ENCODE results near the gene CLEC4E.
"Not testable (repeated sequence)": the region's sequence is repeated elsewhere in the genome, so short reads cannot be mapped to it uniquely, and the experiment has no call there.

CLEC4E gene

GRCh38 chr12:8572507-8572906 is 31.8 kb upstream of the CLEC4E start:
- no peak for DNase-seq
- H3K27ac ChIP-seq = no peak overlapping the region
- no peak overlapping the region for H3K4me3 ChIP-seq (ENCODE audit: low read depth, low read length)
- H3K9me3 ChIP-seq (ENCODE audit: severe bottlenecking) = no peaks in the 10 kb centered on the region
- no peaks in the 10 kb centered on the region for H3K27me3 ChIP-seq (ENCODE audit: insufficient read depth, low read depth, severe bottlenecking)
- no peaks in the 10 kb centered on the region for H3K36me3 ChIP-seq
- TF ChIP-seq, protein P1, sequence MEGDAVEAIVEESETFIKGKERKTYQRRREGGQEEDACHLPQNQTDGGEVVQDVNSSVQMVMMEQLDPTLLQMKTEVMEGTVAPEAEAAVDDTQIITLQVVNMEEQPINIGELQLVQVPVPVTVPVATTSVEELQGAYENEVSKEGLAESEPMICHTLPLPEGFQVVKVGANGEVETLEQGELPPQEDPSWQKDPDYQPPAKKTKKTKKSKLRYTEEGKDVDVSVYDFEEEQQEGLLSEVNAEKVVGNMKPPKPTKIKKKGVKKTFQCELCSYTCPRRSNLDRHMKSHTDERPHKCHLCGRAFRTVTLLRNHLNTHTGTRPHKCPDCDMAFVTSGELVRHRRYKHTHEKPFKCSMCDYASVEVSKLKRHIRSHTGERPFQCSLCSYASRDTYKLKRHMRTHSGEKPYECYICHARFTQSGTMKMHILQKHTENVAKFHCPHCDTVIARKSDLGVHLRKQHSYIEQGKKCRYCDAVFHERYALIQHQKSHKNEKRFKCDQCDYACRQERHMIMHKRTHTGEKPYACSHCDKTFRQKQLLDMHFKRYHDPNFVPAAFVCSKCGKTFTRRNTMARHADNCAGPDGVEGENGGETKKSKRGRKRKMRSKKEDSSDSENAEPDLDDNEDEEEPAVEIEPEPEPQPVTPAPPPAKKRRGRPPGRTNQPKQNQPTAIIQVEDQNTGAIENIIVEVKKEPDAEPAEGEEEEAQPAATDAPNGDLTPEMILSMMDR (IDR thresholded peaks at IDR 0.05; ENCODE audit: low read depth, low read length) = no peak

GRCh38 chr12:8566525-8566924 is 25.8 kb upstream of the CLEC4E start:
- Histone ChIP-seq H3K36me3 (no peaks in the 10 kb centered on the region), H3K9me3 (ENCODE audit: severe bottlenecking) (peaks cover 3% of the 10 kb centered on the region), H3K27me3 (ENCODE audit: insufficient read depth, low read depth, severe bottlenecking) (no peaks in the 10 kb centered on the region), H3K4me3 (ENCODE audit: low read depth, low read length) (no peak overlapping the region), H3K27ac (no peak overlapping the region)
- TF ChIP-seq, protein P1 (IDR thresholded peaks at IDR 0.05; ENCODE audit: low read depth, low read length) = no peak
- no peak for DNase-seq

DNA sequence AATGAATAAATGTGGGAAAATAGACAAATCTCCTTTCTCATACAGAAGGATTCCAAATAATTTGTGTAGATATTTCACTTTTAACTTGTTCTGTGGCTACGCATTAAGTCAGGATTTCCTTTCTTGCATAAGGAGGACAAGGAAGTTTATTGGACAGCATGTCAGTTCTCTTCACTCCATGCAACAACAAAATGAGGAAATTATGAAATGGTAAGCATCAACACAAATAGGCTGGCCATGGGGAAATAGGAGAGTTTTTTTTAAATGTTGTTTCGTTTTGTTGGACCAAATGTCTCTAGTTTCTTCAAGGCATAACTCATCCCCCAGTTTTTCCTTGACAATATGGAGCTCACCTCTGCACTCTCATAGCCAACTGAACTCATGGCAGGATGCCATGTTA is 25.3 kb upstream of the CLEC4E start:
- not testable (repeated sequence) for H3K36me3 ChIP-seq; DNase-seq; H3K27ac ChIP-seq; H3K9me3 ChIP-seq (ENCODE audit: severe bottlenecking); H3K4me3 ChIP-seq (ENCODE audit: low read depth, low read length); H3K27me3 ChIP-seq (ENCODE audit: insufficient read depth, low read depth, severe bottlenecking)

DNA sequence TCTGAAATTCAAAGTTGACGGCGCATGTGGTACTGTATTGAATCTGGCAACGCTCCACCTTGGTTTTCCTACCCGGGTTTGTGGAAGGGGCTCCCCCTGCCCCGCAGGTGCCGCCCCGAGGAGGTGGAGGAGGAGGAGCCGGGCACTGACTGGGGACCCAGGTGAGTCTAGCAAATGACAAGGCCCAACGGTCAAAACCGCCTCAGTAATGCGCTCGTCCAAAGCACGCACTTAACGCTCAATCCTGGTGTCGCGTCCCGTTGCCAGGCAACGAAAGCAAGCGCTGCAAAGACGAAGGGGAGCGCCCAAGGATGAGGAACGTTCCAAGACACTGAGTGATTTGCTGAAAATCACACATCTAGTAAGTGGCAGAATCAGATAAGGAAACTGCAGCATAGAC is 24.0 kb upstream of the CLEC4E start:
- Histone ChIP-seq H3K36me3 (no peaks in the 10 kb centered on the region), H3K9me3 (ENCODE audit: severe bottlenecking) (peaks cover 3% of the 10 kb centered on the region), H3K27ac (no peak overlapping the region), H3K27me3 (ENCODE audit: insufficient read depth, low read depth, severe bottlenecking) (no peaks in the 10 kb centered on the region), H3K4me3 (ENCODE audit: low read depth, low read length) (no peak overlapping the region)
- no peak for DNase-seq
- TF ChIP-seq, protein P1 (IDR thresholded peaks at IDR 0.05; ENCODE audit: low read depth, low read length) = no peak

DNA sequence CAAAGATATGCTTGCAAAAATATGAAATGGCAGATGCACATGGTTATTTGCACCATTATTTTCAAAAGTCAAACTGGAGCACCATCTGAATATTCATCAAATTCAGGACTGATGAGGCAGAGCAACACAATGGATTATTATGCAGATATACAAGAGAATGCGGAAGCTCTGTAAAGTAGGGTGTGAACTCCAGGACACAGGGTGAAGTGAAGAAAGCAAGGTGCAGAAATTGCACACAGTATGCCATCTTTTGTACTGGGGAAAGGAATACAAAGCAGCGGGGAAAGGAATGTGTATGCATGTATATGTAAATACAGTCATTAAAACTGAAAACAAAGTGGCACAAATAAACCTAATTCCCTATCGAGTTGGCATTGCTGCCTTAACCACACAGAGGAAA is 22.7 kb upstream of the CLEC4E start:
- peaks cover 3% of the 10 kb centered on the region for H3K9me3 ChIP-seq (ENCODE audit: severe bottlenecking)
- TF ChIP-seq, protein P1 (IDR thresholded peaks at IDR 0.05; ENCODE audit: low read depth, low read length) = no peak

GRCh38 chr12:8562310-8562709 is 21.6 kb upstream of the CLEC4E start:
- TF ChIP-seq, protein P1 (IDR thresholded peaks at IDR 0.05; ENCODE audit: low read depth, low read length) = no peak
- Histone ChIP-seq H3K9me3 (ENCODE audit: severe bottlenecking) (peaks cover 3% of the 10 kb centered on the region), H3K4me3 (ENCODE audit: low read depth, low read length) (no peak overlapping the region), H3K27me3 (ENCODE audit: insufficient read depth, low read depth, severe bottlenecking) (no peaks in the 10 kb centered on the region), H3K27ac (no peak overlapping the region), H3K36me3 (no peaks in the 10 kb centered on the region)
- DNase-seq = no peak

More for the DNA sequence above, 22.7 kb upstream of the CLEC4E start:
- H3K4me3 ChIP-seq (ENCODE audit: low read depth, low read length) = no peak overlapping the region
- H3K27me3 ChIP-seq (ENCODE audit: insufficient read depth, low read depth, severe bottlenecking) = no peaks in the 10 kb centered on the region
- H3K36me3 ChIP-seq = no peaks in the 10 kb centered on the region
- DNase-seq = no peak
- H3K27ac ChIP-seq = no peak overlapping the region

All from WERI-Rb-1 (cell line).